Prostate gland (tissue), 2 donors: ENCODE results near the gene IGFBP2. TPM values are rescaled to one million over a fixed set of nuclear protein-coding genes. Genes with fewer than 3 reads are reported as not detected.

Experiments
- DNase-seq: peaks from one replicate; pipeline ENCODE4 v3.0.0-alpha.2; 2019; ENCODE audit warnings: low spot score
- H3K27ac ChIP-seq, 2 donors: fragments of 200-600 bp; sonication (generic); 2 replicates each; pipeline ENCODE4 v1.5.1; 2017 to 2019
- H3K27me3 ChIP-seq: fragments of 200-600 bp; sonication (generic); replicated peaks from 2 replicates; pipeline ENCODE4 v1.5.1; 2019; ENCODE audit not compliant: insufficient read depth
- H3K36me3 ChIP-seq, 2 donors: fragments of 200-600 bp; sonication (generic); 1 replicate in 1 of 2; 2 replicates in 1 of 2; pipeline versions ENCODE4 v1.5.1 to v1.8.1; 2017 to 2019
- H3K4me1 ChIP-seq: fragments of 200-600 bp; sonication (generic); replicated peaks from 2 replicates; pipeline ENCODE4 v1.5.1; 2019
- H3K4me3 ChIP-seq, 2 donors: fragments of 200-600 bp; sonication (generic); 2 replicates each; pipeline ENCODE4 v1.5.1; 2017 to 2019
- H3K9me3 ChIP-seq: fragments of 200-600 bp; sonication (generic); 2 replicates; pipeline ENCODE4 v1.5.1; 2017
- POLR2A ChIP-seq: fragments of 450-650 bp; IDR thresholded peaks from one replicate; pipeline ENCODE4 v1.6.1; 2016; ENCODE audit warnings: antibody characterized with exemption, mild to moderate bottlenecking
- POLR2AphosphoS5 ChIP-seq: sonication (generic); formaldehyde crosslinking; IDR thresholded peaks from one replicate; pipeline ENCODE4 v1.6.1; 2017; ENCODE audit warnings: antibody characterized with exemption
- whole genome bisulfite sequencing: methylation state at CpG from one replicate; pipeline ENCODE4 v1.1.5; 2018; 5-methylcytosine and 5-hydroxymethylcytosine counted together
- intact Hi-C: fragments of 100-400 bp; cut with DNase I; formaldehyde crosslinking; loops from one replicate; pipeline ENCODE4 v1.14.2; 2022
- total RNA-seq, 2 donors: library from RNA; depleted of rRNA; stranded (reverse); fragments of >200 nt; gene quantifications; one replicate each; pipeline ENCODE4 v1.1.0, GENCODE V29; 2016
- TF ChIP-seq, protein P1 (sequence below), 4 experiments: fragments of 200-600 bp in 2 of 4; fragments of 450-650 bp in 2 of 4; sonication (generic) in 2 of 4; IDR thresholded peaks; 1 replicate in 3 of 4; 2 replicates in 1 of 4; pipeline ENCODE4 v1.5.1; 2016 to 2019; ENCODE audit warnings: antibody characterized with exemption in 4 of 4, mild to moderate bottlenecking in 2 of 4, moderate library complexity in 2 of 4

Gene IGFBP2
- total RNA-seq, 2 donors from 2014 or later: 152 to 250 TPM

DNA sequence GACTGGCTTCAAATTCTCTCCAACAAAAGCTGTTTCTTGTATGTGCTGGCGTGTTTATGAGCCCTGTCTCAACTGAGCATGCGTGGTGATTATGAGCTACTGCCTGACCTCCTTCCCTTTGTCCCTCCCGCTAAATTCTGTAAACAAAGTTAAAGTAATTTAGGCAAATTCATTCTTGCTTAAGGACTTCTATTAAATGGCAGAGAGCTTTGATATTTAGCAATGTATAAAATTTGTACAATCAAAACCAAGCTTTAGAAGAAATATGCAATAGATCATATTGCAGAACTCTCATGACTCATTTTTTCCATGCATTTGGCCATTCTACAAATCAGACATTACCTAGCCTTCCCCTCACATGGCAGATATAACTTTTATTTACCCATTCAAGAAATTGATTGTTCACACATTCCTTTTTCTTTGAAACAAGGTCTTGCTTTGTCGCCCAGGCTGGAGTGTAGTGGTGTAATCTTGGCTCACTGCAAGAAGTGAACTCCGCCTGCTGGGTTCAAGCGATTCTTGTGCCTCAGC is 18.2 kb downstream of the IGFBP2 start:
- Histone ChIP-seq H3K27me3 (no peaks in the 10 kb centered on the region), H3K36me3 (no peaks in the 10 kb centered on the region), H3K4me1 (no peaks in the 10 kb centered on the region), H3K9me3 (no peaks in the 10 kb centered on the region), H3K27ac (no peak overlapping the region), H3K4me3 (no peak overlapping the region)
- no peak for DNase-seq
- 67% methylated on average over 6 of the region's 6 CpGs for WGBS
- intact Hi-C loops: no loop called here
- TF ChIP-seq POLR2AphosphoS5: no peak
- no peak for TF ChIP-seq POLR2A
- TF ChIP-seq, protein P1, sequence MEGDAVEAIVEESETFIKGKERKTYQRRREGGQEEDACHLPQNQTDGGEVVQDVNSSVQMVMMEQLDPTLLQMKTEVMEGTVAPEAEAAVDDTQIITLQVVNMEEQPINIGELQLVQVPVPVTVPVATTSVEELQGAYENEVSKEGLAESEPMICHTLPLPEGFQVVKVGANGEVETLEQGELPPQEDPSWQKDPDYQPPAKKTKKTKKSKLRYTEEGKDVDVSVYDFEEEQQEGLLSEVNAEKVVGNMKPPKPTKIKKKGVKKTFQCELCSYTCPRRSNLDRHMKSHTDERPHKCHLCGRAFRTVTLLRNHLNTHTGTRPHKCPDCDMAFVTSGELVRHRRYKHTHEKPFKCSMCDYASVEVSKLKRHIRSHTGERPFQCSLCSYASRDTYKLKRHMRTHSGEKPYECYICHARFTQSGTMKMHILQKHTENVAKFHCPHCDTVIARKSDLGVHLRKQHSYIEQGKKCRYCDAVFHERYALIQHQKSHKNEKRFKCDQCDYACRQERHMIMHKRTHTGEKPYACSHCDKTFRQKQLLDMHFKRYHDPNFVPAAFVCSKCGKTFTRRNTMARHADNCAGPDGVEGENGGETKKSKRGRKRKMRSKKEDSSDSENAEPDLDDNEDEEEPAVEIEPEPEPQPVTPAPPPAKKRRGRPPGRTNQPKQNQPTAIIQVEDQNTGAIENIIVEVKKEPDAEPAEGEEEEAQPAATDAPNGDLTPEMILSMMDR (IDR thresholded peaks at IDR 0.05): no peak

- no peak overlapping the region for H3K4me3 ChIP-seq
- no peaks in the 10 kb centered on the region for H3K9me3 ChIP-seq
- intact Hi-C loops: no loop called here
- H3K4me1 ChIP-seq: no peaks in the 10 kb centered on the region
- H3K27ac ChIP-seq: no peak overlapping the region
- TF ChIP-seq, protein P1 (IDR thresholded peaks at IDR 0.05): no peak
- TF ChIP-seq POLR2A (no peak), POLR2AphosphoS5 (no peak)
- DNase-seq: no peak
- no peaks in the 10 kb centered on the region for H3K36me3 ChIP-seq
- WGBS: 66% methylated on average over 4 of the region's 4 CpGs
- no peaks in the 10 kb centered on the region for H3K27me3 ChIP-seq
Observed at GRCh38 chr2:216652566-216652965, 19.3 kb downstream of the IGFBP2 start.

DNA sequence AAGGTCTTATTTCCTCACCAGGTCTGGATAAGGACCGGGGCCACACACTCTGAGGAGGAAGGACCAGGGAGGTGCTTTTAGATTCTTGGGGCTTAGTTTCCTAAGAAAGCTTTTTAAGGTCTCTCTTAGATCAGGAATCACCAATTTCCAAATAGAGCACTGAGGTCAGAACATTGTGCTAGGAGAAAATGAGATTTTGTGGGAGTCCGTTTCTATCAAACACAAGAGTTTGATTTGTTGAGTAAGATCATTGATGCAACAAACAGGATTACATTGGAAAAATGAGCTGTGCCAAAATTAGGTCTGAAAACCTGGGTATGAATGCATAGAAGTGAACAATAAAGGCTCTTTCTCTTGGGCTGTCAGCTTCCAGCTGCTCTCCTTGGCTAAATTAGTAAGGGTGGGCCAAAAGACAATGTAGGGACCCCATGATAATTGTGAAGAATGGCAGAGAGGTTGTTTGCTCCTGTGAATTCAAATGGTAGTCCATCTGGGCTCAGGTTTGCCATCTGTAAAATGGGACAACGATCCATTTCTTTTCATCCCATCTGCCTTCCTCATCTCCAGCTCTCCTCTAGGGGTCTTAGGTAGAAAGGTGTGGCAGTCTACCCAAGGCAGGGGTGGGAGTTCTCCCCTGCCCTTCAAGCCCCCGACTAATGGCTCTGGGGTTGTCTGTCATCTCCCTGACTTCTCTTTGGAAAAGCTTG is 20.0 kb downstream of the IGFBP2 start:
- no peak overlapping the region for H3K4me3 ChIP-seq
- H3K27me3 ChIP-seq: no peaks in the 10 kb centered on the region
- intact Hi-C loops: no loop called here
- H3K27ac ChIP-seq: no peak overlapping the region
- TF ChIP-seq, protein P1 (IDR thresholded peaks at IDR 0.05): no peak
- TF ChIP-seq POLR2A (no peak), POLR2AphosphoS5 (no peak)
- H3K9me3 ChIP-seq: no peaks in the 10 kb centered on the region
- 92% methylated on average over 4 of the region's 4 CpGs for WGBS
- H3K36me3 ChIP-seq: no peaks in the 10 kb centered on the region
- no peaks in the 10 kb centered on the region for H3K4me1 ChIP-seq
- no peak for DNase-seq

GRCh38 chr2:216653931-216654365 is 20.7 kb downstream of the IGFBP2 start:
- DNase-seq: no peak
- WGBS: 74% methylated on average over 2 of the region's 2 CpGs
- no peak overlapping the region for H3K4me3 ChIP-seq
- intact Hi-C loops: no loop called here
- no peak overlapping the region for H3K27ac ChIP-seq
- no peaks in the 10 kb centered on the region for H3K9me3 ChIP-seq
- H3K27me3 ChIP-seq: no peaks in the 10 kb centered on the region
- no peaks in the 10 kb centered on the region for H3K4me1 ChIP-seq
- TF ChIP-seq POLR2AphosphoS5: no peak
- TF ChIP-seq, protein P1 (IDR thresholded peaks at IDR 0.05): no peak
- H3K36me3 ChIP-seq: no peaks in the 10 kb centered on the region

- Histone ChIP-seq H3K9me3 (no peaks in the 10 kb centered on the region), H3K4me1 (no peaks in the 10 kb centered on the region), H3K36me3 (no peaks in the 10 kb centered on the region), H3K4me3 (no peak overlapping the region), H3K27ac (no peak overlapping the region), H3K27me3 (no peaks in the 10 kb centered on the region)
- DNase-seq: no peak
- 67% methylated on average over 2 of the region's 2 CpGs for WGBS
- TF ChIP-seq POLR2AphosphoS5: no peak
- TF ChIP-seq POLR2A: no peak
- TF ChIP-seq, protein P1 (IDR thresholded peaks at IDR 0.05): no peak
- intact Hi-C loops: no loop called here
Observed at GRCh38 chr2:216654528-216655052, 21.4 kb downstream of the IGFBP2 start.
